GM20000 (cell line): ENCODE results near the gene ASAP2.

Experiments
- DNase-seq: peaks from one replicate; pipeline ENCODE4 v3.0.0; 2012; ENCODE audit warnings: low spot score
- CTCF ChIP-seq: IDR thresholded peaks from 2 replicates; pipeline ENCODE4 v1.5.1; 2012; ENCODE audit warnings: mild to moderate bottlenecking, control low read depth; ENCODE audit errors: extremely low read depth, missing control alignments

ASAP2 gene

GRCh38 chr2:9356261-9356660 lies 149.6 kb downstream of the ASAP2 start:
- no peak for TF ChIP-seq CTCF

GRCh38 chr2:9358846-9359245 lies 152.2 kb downstream of the ASAP2 start:
- DNase-seq: no peak
- TF ChIP-seq CTCF: no peak

More at GRCh38 chr2:9356261-9356660, 149.6 kb downstream of the ASAP2 start:
- no peak for DNase-seq

- TF ChIP-seq CTCF: no peak
- no peak for DNase-seq
Observed at GRCh38 chr2:9359463-9359862, 152.9 kb downstream of the ASAP2 start.

- DNase-seq: no peak
- no peak for TF ChIP-seq CTCF
Observed at GRCh38 chr2:9360110-9360509, 153.5 kb downstream of the ASAP2 start.

GRCh38 chr2:9360701-9361100 lies 154.1 kb downstream of the ASAP2 start:
- DNase-seq: no peak
- TF ChIP-seq CTCF: no peak

- DNase-seq: no peak
- no peak for TF ChIP-seq CTCF
Observed at GRCh38 chr2:9364373-9364772, 157.8 kb downstream of the ASAP2 start.

GRCh38 chr2:9364791-9365497 lies 158.3 kb downstream of the ASAP2 start:
- TF ChIP-seq CTCF: no peak
- DNase-seq: no peak
